Neural crest cell (in vitro differentiated cells): ENCODE measurements around the gene RPS19. TPM values are rescaled to one million over a fixed set of nuclear protein-coding genes. Genes with fewer than 3 reads are reported as not detected.
A peak's percentile ranks its signal among the peaks of the same experiment; 100 is the strongest.

Source experiments
- DNase-seq: peaks from one replicate; pipeline ENCODE4 v3.0.0; 2021; ENCODE audit warnings: low read depth, mixed read lengths, low spot score
- H3K27ac Mint-ChIP-seq: one replicate; pipeline ENCODE4 v1.8.0; 2021; ENCODE audit warnings: mild to moderate bottlenecking, mixed read lengths; ENCODE audit not compliant: unreplicated experiment
- H3K27me3 Mint-ChIP-seq: 2 replicates; pipeline ENCODE4 v1.8.0; 2021; ENCODE audit warnings: low read depth, mild to moderate bottlenecking, mixed read lengths
- H3K36me3 Mint-ChIP-seq: 2 replicates; pipeline ENCODE4 v1.8.0; 2021; ENCODE audit warnings: low read depth, mild to moderate bottlenecking, mixed read lengths
- H3K4me1 Mint-ChIP-seq: 2 replicates; pipeline ENCODE4 v1.8.0; 2021; ENCODE audit warnings: mixed read lengths
- H3K4me3 Mint-ChIP-seq: one replicate; pipeline ENCODE4 v1.8.0; 2021; ENCODE audit warnings: mild to moderate bottlenecking, mixed read lengths
- H3K9me3 Mint-ChIP-seq: 2 replicates; pipeline ENCODE4 v1.8.0; 2021; ENCODE audit warnings: mixed read lengths
- total RNA-seq: library from RNA; stranded (reverse); gene quantifications from 2 replicates; pipeline ENCODE4 v1.2.1, GENCODE V29; 2021
- TF ChIP-seq, protein P1 (sequence below): fragments of 200-600 bp; sonication (generic); conservative IDR thresholded peaks from 2 replicates; pipeline ENCODE4 v1.5.0; 2021; ENCODE audit warnings: antibody characterized with exemption, mild to moderate bottlenecking

Gene RPS19
- total RNA-seq, 1 donor from 2014 or later = 2,613 TPM

GRCh38 chr19:41886761-41887710 lies 27.0 kb downstream of the RPS19 start:
- Mint-ChIP-seq H3K36me3 (no peaks in the 10 kb centered on the region), H3K4me1 (peaks cover 40% of the 10 kb centered on the region), H3K4me3 (peak overlapping the region; percentile 65), H3K9me3 (no peaks in the 10 kb centered on the region), H3K27me3 (peaks cover 15% of the 10 kb centered on the region), H3K27ac (peak overlapping the region; percentile 24)
- DNase-seq = no peak
- TF ChIP-seq, protein P1, sequence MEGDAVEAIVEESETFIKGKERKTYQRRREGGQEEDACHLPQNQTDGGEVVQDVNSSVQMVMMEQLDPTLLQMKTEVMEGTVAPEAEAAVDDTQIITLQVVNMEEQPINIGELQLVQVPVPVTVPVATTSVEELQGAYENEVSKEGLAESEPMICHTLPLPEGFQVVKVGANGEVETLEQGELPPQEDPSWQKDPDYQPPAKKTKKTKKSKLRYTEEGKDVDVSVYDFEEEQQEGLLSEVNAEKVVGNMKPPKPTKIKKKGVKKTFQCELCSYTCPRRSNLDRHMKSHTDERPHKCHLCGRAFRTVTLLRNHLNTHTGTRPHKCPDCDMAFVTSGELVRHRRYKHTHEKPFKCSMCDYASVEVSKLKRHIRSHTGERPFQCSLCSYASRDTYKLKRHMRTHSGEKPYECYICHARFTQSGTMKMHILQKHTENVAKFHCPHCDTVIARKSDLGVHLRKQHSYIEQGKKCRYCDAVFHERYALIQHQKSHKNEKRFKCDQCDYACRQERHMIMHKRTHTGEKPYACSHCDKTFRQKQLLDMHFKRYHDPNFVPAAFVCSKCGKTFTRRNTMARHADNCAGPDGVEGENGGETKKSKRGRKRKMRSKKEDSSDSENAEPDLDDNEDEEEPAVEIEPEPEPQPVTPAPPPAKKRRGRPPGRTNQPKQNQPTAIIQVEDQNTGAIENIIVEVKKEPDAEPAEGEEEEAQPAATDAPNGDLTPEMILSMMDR = no peak

DNA sequence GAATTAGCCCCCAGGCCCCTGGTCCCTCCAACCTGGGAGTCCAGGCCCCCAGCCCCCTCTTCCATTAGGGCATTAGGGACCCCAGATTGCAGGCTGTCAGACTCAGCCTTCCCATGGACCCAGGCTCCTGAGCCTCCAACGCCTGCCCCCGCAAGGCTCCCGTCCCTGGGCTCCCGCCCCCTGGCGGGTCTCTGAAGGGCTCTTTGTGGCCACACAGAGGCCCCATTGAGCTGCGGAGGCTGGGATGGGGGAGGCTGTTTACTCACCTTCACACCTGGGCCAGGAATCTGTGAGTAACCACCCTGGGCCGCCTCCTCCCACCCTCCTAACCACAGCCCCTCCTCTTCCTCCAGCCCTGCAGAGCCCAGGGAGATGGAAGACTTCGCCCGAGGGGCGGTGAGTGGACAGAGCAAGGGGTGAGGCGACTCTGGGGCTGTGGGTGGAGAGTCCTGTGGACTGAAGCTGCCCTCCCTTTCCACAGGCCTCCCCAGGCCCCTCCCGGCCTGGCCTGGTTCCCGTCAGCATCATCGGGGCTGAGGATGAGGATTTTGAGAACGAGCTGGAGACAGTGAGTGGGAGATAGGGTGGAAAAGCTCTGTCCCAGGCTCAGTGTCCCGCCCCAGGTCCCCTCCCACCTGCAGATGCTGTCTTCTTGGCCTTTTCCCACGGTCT lies 27.8 kb downstream of the RPS19 start:
- DNase-seq = no peak
- TF ChIP-seq, protein P1 = no peak
- peaks cover 32% of the 10 kb centered on the region for H3K4me1 Mint-ChIP-seq

GRCh38 chr19:41888926-41889325 lies 28.9 kb downstream of the RPS19 start:
- H3K36me3 Mint-ChIP-seq = no peaks in the 10 kb centered on the region
- H3K27ac Mint-ChIP-seq = no peak overlapping the region
- no peaks in the 10 kb centered on the region for H3K9me3 Mint-ChIP-seq
- peaks cover 26% of the 10 kb centered on the region for H3K4me1 Mint-ChIP-seq
- H3K27me3 Mint-ChIP-seq = peaks cover 2% of the 10 kb centered on the region
- no peak overlapping the region for H3K4me3 Mint-ChIP-seq
- no peak for DNase-seq
- TF ChIP-seq, protein P1 = no peak

More for the DNA sequence above, 27.8 kb downstream of the RPS19 start:
- Mint-ChIP-seq H3K27ac (no peak overlapping the region), H3K4me3 (no peak overlapping the region), H3K36me3 (no peaks in the 10 kb centered on the region), H3K9me3 (no peaks in the 10 kb centered on the region), H3K27me3 (peaks cover 7% of the 10 kb centered on the region)

- Mint-ChIP-seq H3K4me1 (peaks cover 21% of the 10 kb centered on the region), H3K27me3 (no peaks in the 10 kb centered on the region)
These were observed 29.8 kb downstream of the RPS19 start for GRCh38 chr19:41889896-41890295.

DNA sequence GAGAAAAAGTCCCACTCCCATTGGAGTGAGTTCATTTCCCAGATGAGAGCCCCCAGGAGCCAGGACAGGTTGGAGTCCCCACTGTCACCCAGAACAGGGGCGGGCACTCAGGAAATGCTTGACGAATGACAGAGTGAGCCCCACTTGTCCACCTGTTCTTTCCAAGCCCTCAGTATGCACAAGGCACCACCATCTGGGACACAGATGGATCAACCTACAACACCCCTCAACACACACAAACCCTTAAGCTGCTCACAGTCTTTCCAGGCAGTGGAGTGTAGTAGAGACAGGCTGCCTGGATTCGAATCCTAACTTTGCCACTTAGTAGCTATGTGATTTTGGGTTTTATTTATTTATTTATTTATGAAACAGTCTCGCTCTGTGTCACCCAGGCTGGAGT lies 30.9 kb downstream of the RPS19 start:
- no peaks in the 10 kb centered on the region for H3K9me3 Mint-ChIP-seq
- H3K27ac Mint-ChIP-seq = no peak overlapping the region
- TF ChIP-seq, protein P1 = no peak

More at GRCh38 chr19:41889896-41890295, 29.8 kb downstream of the RPS19 start:
- H3K9me3 Mint-ChIP-seq = no peaks in the 10 kb centered on the region
- H3K36me3 Mint-ChIP-seq = no peaks in the 10 kb centered on the region
- peak overlapping the region; percentile 31 for H3K4me3 Mint-ChIP-seq
- no peak for DNase-seq
- no peak overlapping the region for H3K27ac Mint-ChIP-seq
- TF ChIP-seq, protein P1 = no peak

More for the DNA sequence above, 30.9 kb downstream of the RPS19 start:
- H3K36me3 Mint-ChIP-seq = peaks cover 3% of the 10 kb centered on the region
- H3K4me1 Mint-ChIP-seq = peaks cover 21% of the 10 kb centered on the region
- no peak for DNase-seq
- no peaks in the 10 kb centered on the region for H3K27me3 Mint-ChIP-seq
- no peak overlapping the region for H3K4me3 Mint-ChIP-seq
